Uterus (tissue), 2 donors: ENCODE results near the gene SERPIND1.
"Not testable (repeated sequence)": the region's sequence is repeated elsewhere in the genome, so short reads cannot be mapped to it uniquely, and the experiment has no call there.

Experiments
- CTCF ChIP-seq, 4 experiments: fragments of 200-600 bp in 2 of 4; fragments of 450-650 bp in 2 of 4; sonication (generic) in 2 of 4; IDR thresholded peaks; one replicate each; pipeline ENCODE4 v1.5.1; 2016 to 2019; ENCODE audit warnings: antibody characterized with exemption in 4 of 4, mild to moderate bottlenecking in 2 of 4, moderate library complexity in 1 of 4
- POLR2A ChIP-seq, 2 donors: fragments of 450-650 bp; IDR thresholded peaks; one replicate each; pipeline ENCODE4 v1.6.1; 2016; ENCODE audit warnings: antibody characterized with exemption in 2 of 2, mild to moderate bottlenecking in 1 of 2, moderate library complexity in 1 of 2

GRCh38 chr22:20821717-20822239 is 47.9 kb downstream of the SERPIND1 start:
- TF ChIP-seq CTCF, POLR2A (IDR thresholded peaks at IDR 0.05): not testable (repeated sequence)
